LNCaP clone FGC (cell line): ENCODE results near the gene SAMD4A.

Experiments used
- DNase-seq: peaks from one replicate; pipeline ENCODE4 v3.0.0-alpha.2; 2011; ENCODE audit warnings: low read depth
- H3K4me3 ChIP-seq: 2 replicates; pipeline ENCODE4 v1.5.1; 2011; ENCODE audit warnings: mild to moderate bottlenecking, low read depth, low read length, control low read depth
- TF ChIP-seq, protein P1 (sequence below): IDR thresholded peaks from 2 replicates; pipeline ENCODE4 v1.5.1; 2012; ENCODE audit warnings: mild to moderate bottlenecking; ENCODE audit not compliant: control insufficient read depth, insufficient read depth; ENCODE audit errors: extremely low read depth

SAMD4A gene

GRCh38 chr14:54535126-54535525, 31.8 kb upstream of the SAMD4A start:
- no peak overlapping the region for H3K4me3 ChIP-seq
- TF ChIP-seq, protein P1, sequence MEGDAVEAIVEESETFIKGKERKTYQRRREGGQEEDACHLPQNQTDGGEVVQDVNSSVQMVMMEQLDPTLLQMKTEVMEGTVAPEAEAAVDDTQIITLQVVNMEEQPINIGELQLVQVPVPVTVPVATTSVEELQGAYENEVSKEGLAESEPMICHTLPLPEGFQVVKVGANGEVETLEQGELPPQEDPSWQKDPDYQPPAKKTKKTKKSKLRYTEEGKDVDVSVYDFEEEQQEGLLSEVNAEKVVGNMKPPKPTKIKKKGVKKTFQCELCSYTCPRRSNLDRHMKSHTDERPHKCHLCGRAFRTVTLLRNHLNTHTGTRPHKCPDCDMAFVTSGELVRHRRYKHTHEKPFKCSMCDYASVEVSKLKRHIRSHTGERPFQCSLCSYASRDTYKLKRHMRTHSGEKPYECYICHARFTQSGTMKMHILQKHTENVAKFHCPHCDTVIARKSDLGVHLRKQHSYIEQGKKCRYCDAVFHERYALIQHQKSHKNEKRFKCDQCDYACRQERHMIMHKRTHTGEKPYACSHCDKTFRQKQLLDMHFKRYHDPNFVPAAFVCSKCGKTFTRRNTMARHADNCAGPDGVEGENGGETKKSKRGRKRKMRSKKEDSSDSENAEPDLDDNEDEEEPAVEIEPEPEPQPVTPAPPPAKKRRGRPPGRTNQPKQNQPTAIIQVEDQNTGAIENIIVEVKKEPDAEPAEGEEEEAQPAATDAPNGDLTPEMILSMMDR: no peak
- DNase-seq: no peak

GRCh38 chr14:54535646-54536045, 31.3 kb upstream of the SAMD4A start:
- TF ChIP-seq, protein P1: no peak
- no peak overlapping the region for H3K4me3 ChIP-seq
- DNase-seq: no peak

- TF ChIP-seq, protein P1: no peak
- no peak overlapping the region for H3K4me3 ChIP-seq
- peak; percentile 83 for DNase-seq
Observed at GRCh38 chr14:54537651-54538050, 29.3 kb upstream of the SAMD4A start.

DNA sequence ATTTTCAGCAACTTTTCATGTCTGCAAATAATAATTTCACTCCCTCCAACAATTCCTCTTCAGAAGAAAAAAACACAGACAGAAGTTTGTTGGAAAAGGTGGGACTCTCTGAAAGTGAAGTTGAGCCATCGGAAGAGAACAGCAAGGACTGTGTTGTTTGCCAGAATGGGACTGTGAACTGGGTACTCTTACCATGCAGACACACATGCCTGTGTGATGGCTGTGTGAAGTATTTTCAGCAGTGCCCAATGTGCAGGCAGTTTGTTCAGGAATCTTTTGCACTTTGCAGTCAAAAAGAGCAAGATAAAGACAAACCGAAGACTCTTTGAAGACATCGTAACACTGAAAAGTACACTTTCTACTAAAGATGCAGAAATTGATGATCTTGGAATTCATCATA, 28.9 kb upstream of the SAMD4A start:
- H3K4me3 ChIP-seq: no peak overlapping the region
- TF ChIP-seq, protein P1: no peak
- DNase-seq: peak; percentile 53

DNA sequence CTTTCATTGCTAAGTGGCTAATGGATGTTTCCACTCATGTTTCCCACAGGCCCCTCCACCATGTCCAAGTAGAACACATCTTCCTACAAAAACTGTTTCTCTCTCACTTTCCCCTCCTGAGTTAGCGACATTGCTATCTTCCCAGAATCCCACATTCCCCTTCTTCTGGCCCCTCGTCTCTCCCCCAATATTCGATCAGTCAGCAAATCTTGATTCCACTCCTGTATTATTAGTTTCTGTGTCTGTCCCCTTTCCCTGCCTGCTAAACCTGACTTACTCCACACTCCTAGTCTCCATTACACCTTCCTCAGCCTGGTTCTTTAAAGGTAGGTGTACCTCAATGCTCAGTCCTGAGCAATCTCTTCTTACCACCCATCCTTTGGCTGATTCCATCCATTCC, 19.3 kb upstream of the SAMD4A start:
- no peak for DNase-seq
- TF ChIP-seq, protein P1: no peak
- H3K4me3 ChIP-seq: no peak overlapping the region

DNA sequence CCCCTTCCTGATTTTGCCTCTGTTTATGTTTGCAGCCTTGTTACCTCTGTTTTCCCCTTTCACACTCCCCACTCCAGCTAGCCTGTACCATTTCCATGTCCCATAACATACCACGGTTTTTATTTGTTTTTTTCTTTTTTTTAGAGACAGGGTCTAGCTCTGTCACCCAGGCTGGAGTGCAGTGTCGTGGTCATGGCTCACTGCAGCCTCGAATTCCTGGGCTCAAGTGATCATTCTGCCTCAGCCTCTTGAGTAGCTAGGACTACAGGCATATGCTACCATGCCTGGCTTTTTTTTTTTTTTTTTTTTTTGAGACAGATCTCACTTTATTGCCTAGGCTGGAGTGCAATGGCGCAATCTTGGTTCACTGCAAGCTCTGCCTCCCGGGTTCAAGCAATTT, 18.4 kb upstream of the SAMD4A start:
- TF ChIP-seq, protein P1: no peak
- H3K4me3 ChIP-seq: no peak overlapping the region
- DNase-seq: no peak

DNA sequence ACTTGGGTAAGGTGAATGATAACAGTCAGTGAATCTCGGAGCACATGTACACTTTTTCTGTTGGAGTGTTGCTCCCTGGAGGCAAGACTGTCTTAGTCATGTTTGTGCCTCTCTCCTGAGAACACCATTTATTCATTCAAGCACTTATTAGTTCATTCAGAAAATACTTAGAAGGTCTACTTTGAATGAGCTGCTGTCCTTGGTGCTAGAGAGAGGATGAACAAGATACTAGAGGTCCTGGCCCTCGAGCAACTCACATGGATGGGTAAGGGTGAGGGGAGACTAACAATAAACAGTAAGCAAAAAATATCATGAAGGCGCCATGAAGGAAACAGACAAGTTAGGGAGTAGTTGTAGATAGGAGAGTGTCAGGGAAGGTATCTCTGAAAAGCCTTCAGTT, 17.1 kb upstream of the SAMD4A start:
- TF ChIP-seq, protein P1: no peak
- H3K4me3 ChIP-seq: no peak overlapping the region
- DNase-seq: no peak
